Ovary (tissue), 3 donors: ENCODE measurements around the gene CD48.
A peak's percentile ranks its signal among the peaks of the same experiment; 100 is the strongest.

Source experiments
- CTCF ChIP-seq, 3 donors: fragments of 450-650 bp in 2 of 3; fragments of 200-600 bp in 1 of 3; IDR thresholded peaks; one replicate each; pipeline versions ENCODE4 v1.5.1 to v1.8.0; 2016 to 2022; ENCODE audit warnings: antibody characterized with exemption in 3 of 3, mild to moderate bottlenecking in 1 of 3
- POLR2A ChIP-seq: fragments of 450-650 bp; IDR thresholded peaks from one replicate; pipeline ENCODE4 v1.6.1; 2017; ENCODE audit warnings: antibody characterized with exemption, mild to moderate bottlenecking, moderate library complexity
- donor health status: DM: no; HTN: no; CAD: no.

GRCh38 chr1:160681066-160681890 is 30.3 kb downstream of the CD48 start:
- TF ChIP-seq POLR2A (no peak), CTCF (IDR thresholded peaks at IDR 0.05) (peak in 2 of 3 donors; percentile 21 to 58)
